Right lobe of liver (tissue), 6 donors: ENCODE results near the gene TMEM11. TPM values are rescaled to one million over a fixed set of nuclear protein-coding genes. Genes with fewer than 3 reads are reported as not detected.

Experiments used
- ATAC-seq, 4 donors: fragments of 200-7000 bp; cut with Tn5 transposase; one replicate each; pipeline ENCODE4 v1.9.1; 2020; ENCODE audit warnings: mild to moderate bottlenecking in 4 of 4, moderate library complexity in 4 of 4
- DNase-seq, 3 donors: peaks; one replicate each; pipeline ENCODE4 v3.0.0-alpha.2; 2020
- H3K27ac ChIP-seq, 3 donors: fragments of 200-600 bp; one replicate each; pipeline ENCODE4 v1.8.0; 2022
- H3K27me3 ChIP-seq, 2 donors: fragments of 200-600 bp; one replicate each; pipeline ENCODE4 v1.8.0; 2022
- H3K36me3 ChIP-seq, 4 donors: fragments of 200-600 bp; sonication (generic) in 1 of 4; one replicate each; pipeline versions ENCODE4 v1.5.1 to v1.8.0; 2017 to 2022; ENCODE audit warnings: control low read depth in 1 of 4
- H3K4me1 ChIP-seq, 4 donors: fragments of 200-600 bp; sonication (generic) in 1 of 4; one replicate each; pipeline versions ENCODE4 v1.5.1 to v1.8.0; 2017 to 2022; ENCODE audit warnings: control low read depth in 1 of 4
- H3K4me3 ChIP-seq, 3 donors: fragments of 200-600 bp; one replicate each; pipeline ENCODE4 v1.8.0; 2022
- H3K9me3 ChIP-seq, 4 donors: fragments of 200-600 bp; sonication (generic) in 1 of 4; one replicate each; pipeline versions ENCODE4 v1.5.1 to v1.8.0; 2017 to 2022; ENCODE audit warnings: control low read depth in 1 of 4
- CTCF ChIP-seq, 4 donors: fragments of 200-600 bp in 3 of 4; fragments of 450-650 bp in 1 of 4; IDR thresholded peaks; one replicate each; pipeline versions ENCODE4 v1.5.1 to v1.8.0; 2016 to 2022; ENCODE audit warnings: antibody characterized with exemption in 4 of 4, mild to moderate bottlenecking in 2 of 4
- POLR2A ChIP-seq: fragments of 450-650 bp; IDR thresholded peaks from one replicate; pipeline ENCODE4 v1.6.1; 2017; ENCODE audit warnings: antibody characterized with exemption, mild to moderate bottlenecking
- WGBS: methylation state at CpG from one replicate; pipeline ENCODE4 v1.1.6; 2018; ENCODE audit warnings: low coverage, low lambda C conversion rate; ENCODE audit not compliant: insufficient coverage; ENCODE audit errors: missing lambda C conversion rate; 5-methylcytosine and 5-hydroxymethylcytosine counted together
- intact Hi-C, 2 donors: fragments of 100-400 bp; cut with DNase I; formaldehyde crosslinking; loops; one replicate each; pipeline versions ENCODE4 v1.11.2 to v1.14.1; 2022
- total RNA-seq, 6 experiments: library from RNA; depleted of rRNA in 2 of 6; stranded (reverse); fragments of >200 nt in 2 of 6; fragmentation: NEBNext Ultra II Directional in 3 of 6; extraction: Animal tissue kit (Norgen Biotek cat#: 25700) in 3 of 6; gene quantifications; one replicate each; pipeline versions ENCODE4 v1.1.0 to v1.2.4, GENCODE V29; 2016 to 2023
- donor health status: DM: no; HTN: yes; CAD: no.
- donor health status: DM: no; HTN: no; CAD: no.
- donor health status: DM: no; HTN: no; CAD: no.
- donor health status: DM: no; HTN: yes; CAD: no.
- donor health status: DM: no; HTN: yes; CAD: no.

The TMEM11 gene
- total RNA-seq, 6 experiments from 2014 or later, result 10.8 to 20.6 (median 11.7) TPM

- TF ChIP-seq POLR2A, result no peak
- no peak for TF ChIP-seq CTCF (IDR thresholded peaks at IDR 0.05)
- ATAC-seq (peak in 1 of 4 donors; percentile 16), DNase-seq (no peak)
- H3K27ac ChIP-seq, result peak overlapping the region in 1 of 3 donors; percentile 18
- no peaks in the 10 kb centered on the region for H3K36me3 ChIP-seq
- peaks cover 0 to 12% (median 8%) of the 10 kb centered on the region in 4 donors for H3K4me1 ChIP-seq
- intact Hi-C loops, result no loop called here
- no peak overlapping the region for H3K4me3 ChIP-seq
- H3K27me3 ChIP-seq, result no peaks in the 10 kb centered on the region
- 56% methylated on average over 5 of the region's 5 CpGs for WGBS
- no peaks in the 10 kb centered on the region for H3K9me3 ChIP-seq
Measured at GRCh38 chr17:21166595-21167210, 47.3 kb downstream of the TMEM11 start.

- H3K4me3 ChIP-seq, result no peak overlapping the region
- intact Hi-C loops, result no loop called here
- peaks cover 0 to 17% (median 9%) of the 10 kb centered on the region in 4 donors for H3K4me1 ChIP-seq
- no peaks in the 10 kb centered on the region for H3K9me3 ChIP-seq
- H3K27me3 ChIP-seq, result no peaks in the 10 kb centered on the region
- DNase-seq (no peak), ATAC-seq (peak in 3 of 4 donors; percentile 9 to 45 (median 13))
- WGBS, result 71% methylated on average over 9 of the region's 11 CpGs
- H3K27ac ChIP-seq, result peak overlapping the region in 1 of 3 donors; percentile 18
- TF ChIP-seq CTCF (IDR thresholded peaks at IDR 0.05), result no peak
- no peak for TF ChIP-seq POLR2A
- no peaks in the 10 kb centered on the region for H3K36me3 ChIP-seq
Measured at GRCh38 chr17:21165922-21166594, 47.9 kb downstream of the TMEM11 start.

- Histone ChIP-seq H3K4me3 (no peak overlapping the region), H3K27me3 (no peaks in the 10 kb centered on the region), H3K36me3 (no peaks in the 10 kb centered on the region), H3K9me3 (no peaks in the 10 kb centered on the region), H3K27ac (no peak overlapping the region), H3K4me1 (peaks cover 0 to 17% (median 9%) of the 10 kb centered on the region in 4 donors)
- TF ChIP-seq CTCF (IDR thresholded peaks at IDR 0.05) (no peak), POLR2A (no peak)
- 98% methylated on average over 4 of the region's 5 CpGs for WGBS
- ATAC-seq (no peak), DNase-seq (no peak)
- intact Hi-C loops, result no loop called here
Measured at GRCh38 chr17:21164620-21165019, 49.3 kb downstream of the TMEM11 start.

GRCh38 chr17:21164216-21164615 lies 49.7 kb downstream of the TMEM11 start:
- H3K36me3 ChIP-seq, result no peaks in the 10 kb centered on the region
- H3K4me1 ChIP-seq, result peaks cover 0 to 17% (median 9%) of the 10 kb centered on the region in 4 donors
- no peak overlapping the region for H3K27ac ChIP-seq
- WGBS, result 89% methylated on average over 6 of the region's 6 CpGs
- no peak for ATAC-seq
- H3K4me3 ChIP-seq, result no peak overlapping the region
- no peak for TF ChIP-seq CTCF (IDR thresholded peaks at IDR 0.05)
- no peak for TF ChIP-seq POLR2A
- H3K9me3 ChIP-seq, result no peaks in the 10 kb centered on the region
- no peak for DNase-seq
- no peaks in the 10 kb centered on the region for H3K27me3 ChIP-seq
- intact Hi-C loops, result no loop called here
